IMR-90 (cell line): ENCODE data around the gene DCC. TPM values are rescaled to one million over a fixed set of nuclear protein-coding genes. Genes with fewer than 3 reads are reported as not detected.

Source experiments
- ATAC-seq: fragments of 200-7000 bp; cut with Tn5 transposase; 2 replicates; pipeline ENCODE4 v1.9.1; 2020; ENCODE audit warnings: low read depth, mild to moderate bottlenecking, moderate library complexity
- BruUV-seq: library from RNA; stranded (reverse); fragments of 400-500 nt; replicated peaks from 2 replicates; lab custom pipeline; 2021; lab: Mats Ljungman, UMichigan
- CTCF ChIA-PET: fragments of 300-600 bp; formaldehyde crosslinking; extraction: SDS; loops from one replicate; lab custom pipeline; 2021; ENCODE audit warnings: antibody characterized with exemption; lab: Yijun Ruan, JAX
- POLR2A ChIA-PET: fragments of 300-600 bp; sonication (Branson Sonifier 250); formaldehyde crosslinking; loops from one replicate; lab custom pipeline; 2022; ENCODE audit warnings: antibody characterized with exemption; ENCODE audit not compliant: unreplicated experiment; lab: Charles Lee
- DNase-seq: peaks from one replicate; pipeline ENCODE4 v3.0.0; 2013
- H2AFZ ChIP-seq: replicated peaks from 2 replicates; pipeline ENCODE3; 2013; ENCODE audit warnings: low read length, mild to moderate bottlenecking; ENCODE audit not compliant: poor library complexity
- H2AK5ac ChIP-seq: 2 replicates; pipeline ENCODE4 v1.6.1; 2013; ENCODE audit warnings: low read depth, low read length, inconsistent platforms
- H2AK9ac ChIP-seq: replicated peaks from 2 replicates; pipeline ENCODE3; 2013; ENCODE audit warnings: mild to moderate bottlenecking, low read depth, low read length, moderate library complexity; ENCODE audit not compliant: poor library complexity
- H2BK120ac ChIP-seq: 2 replicates; pipeline ENCODE4 v1.6.1; 2013; ENCODE audit warnings: low read depth, low read length, inconsistent platforms
- H2BK15ac ChIP-seq: 3 replicates; pipeline ENCODE4 v1.6.1; 2013; ENCODE audit warnings: low read depth, low read length, inconsistent platforms
- H2BK20ac ChIP-seq: 2 replicates; pipeline ENCODE4 v1.6.1; 2013; ENCODE audit warnings: low read depth, mild to moderate bottlenecking, inconsistent platforms, low read length, moderate library complexity
- H2BK5ac ChIP-seq: 2 replicates; pipeline ENCODE4 v1.6.1; 2013; ENCODE audit warnings: mild to moderate bottlenecking, low read depth, low read length, inconsistent platforms; ENCODE audit not compliant: poor library complexity, severe bottlenecking
- H3K14ac ChIP-seq: replicated peaks from 2 replicates; pipeline ENCODE4 v1.6.1; 2013; ENCODE audit warnings: low read depth, low read length, inconsistent platforms
- H3K18ac ChIP-seq: 2 replicates; pipeline ENCODE4 v1.6.1; 2013; ENCODE audit warnings: low read depth, low read length, control low read depth
- H3K23ac ChIP-seq: 2 replicates; pipeline ENCODE4 v1.6.1; 2013; ENCODE audit warnings: low read depth, low read length, inconsistent platforms
- H3K27ac ChIP-seq: 2 replicates; pipeline ENCODE4 v1.5.1; 2013; ENCODE audit warnings: mild to moderate bottlenecking, control low read depth, low read length; ENCODE audit not compliant: insufficient read depth
- H3K27me3 ChIP-seq: 2 replicates; pipeline ENCODE4 v1.6.1; 2013; ENCODE audit warnings: low read length; ENCODE audit not compliant: control insufficient read depth, insufficient read depth
- H3K36me3 ChIP-seq: 2 replicates; pipeline ENCODE4 v1.6.1; 2013; ENCODE audit warnings: low read length, mixed read lengths; ENCODE audit not compliant: control insufficient read depth, insufficient read depth
- H3K4ac ChIP-seq: 2 replicates; pipeline ENCODE4 v1.6.1; 2013; ENCODE audit warnings: low read depth, low read length, inconsistent platforms
- H3K4me1 ChIP-seq: 2 replicates; pipeline ENCODE4 v1.6.1; 2013; ENCODE audit warnings: low read length, mixed read lengths; ENCODE audit not compliant: control insufficient read depth, insufficient read depth
- H3K4me2 ChIP-seq: 2 replicates; pipeline ENCODE4 v1.6.1; 2013; ENCODE audit warnings: low read depth, mild to moderate bottlenecking, control low read depth, low read length, moderate library complexity
- H3K4me3 ChIP-seq: 2 replicates; pipeline ENCODE4 v1.5.1; 2013; ENCODE audit warnings: low read depth, mild to moderate bottlenecking, control low read depth, low read length, moderate library complexity; ENCODE audit not compliant: insufficient read depth
- H3K56ac ChIP-seq: 2 replicates; pipeline ENCODE4 v1.6.1; 2013; ENCODE audit warnings: low read length, inconsistent platforms; ENCODE audit not compliant: insufficient read depth; ENCODE audit errors: extremely low read depth
- H3K79me1 ChIP-seq, 2 experiments: 2 replicates each; pipeline ENCODE4 v1.6.1; 2013; ENCODE audit warnings: low read length in 2 of 2, inconsistent platforms in 1 of 2, low read depth in 1 of 2
- H3K9ac ChIP-seq: 2 replicates; pipeline ENCODE4 v1.6.1; 2013; ENCODE audit warnings: low read depth, low read length, control low read depth
- H3K9me1 ChIP-seq: 2 replicates; pipeline ENCODE4 v1.6.1; 2013; ENCODE audit warnings: low read length, inconsistent platforms; ENCODE audit not compliant: insufficient read depth
- H3K9me3 ChIP-seq: 2 replicates; pipeline ENCODE4 v1.6.1; 2013; ENCODE audit warnings: low read length; ENCODE audit not compliant: control insufficient read depth, insufficient read depth
- H4K20me1 ChIP-seq: 2 replicates; pipeline ENCODE4 v1.6.1; 2013; ENCODE audit warnings: low read length, inconsistent platforms; ENCODE audit not compliant: insufficient read depth
- H4K5ac ChIP-seq: 2 replicates; pipeline ENCODE4 v1.6.1; 2013; ENCODE audit warnings: mild to moderate bottlenecking, low read depth, low read length, control low read depth
- H4K8ac ChIP-seq, 2 experiments: 2 replicates each; pipeline ENCODE4 v1.6.1; 2013; ENCODE audit warnings: low read depth in 2 of 2, low read length in 2 of 2, control low read depth in 1 of 2, inconsistent platforms in 1 of 2
- H4K91ac ChIP-seq: 2 replicates; pipeline ENCODE4 v1.6.1; 2013; ENCODE audit warnings: low read depth, low read length, inconsistent platforms; ENCODE audit not compliant: insufficient read depth
- BHLHE40 ChIP-seq: fragments of 150-350 bp; IDR thresholded peaks from 2 replicates; pipeline ENCODE4 v1.6.1; 2016; ENCODE audit warnings: mild to moderate bottlenecking, low read depth, low read length
- CEBPB ChIP-seq: IDR thresholded peaks from 2 replicates; pipeline ENCODE4 v1.6.1; 2012; ENCODE audit warnings: low read depth, low read length, improper control_type of control experiment
- CHD1 ChIP-seq: IDR thresholded peaks from 2 replicates; pipeline ENCODE4 v1.6.1; 2012; ENCODE audit warnings: low read depth, low read length, improper control_type of control experiment
- MAFK ChIP-seq: IDR thresholded peaks from 2 replicates; pipeline ENCODE4 v1.6.1; 2012; ENCODE audit warnings: low read depth, low read length, improper control_type of control experiment
- MXI1 ChIP-seq: IDR thresholded peaks from 2 replicates; pipeline ENCODE4 v1.6.1; 2012; ENCODE audit warnings: low read depth, mild to moderate bottlenecking, low read length, moderate library complexity, borderline replicate concordance
- NFE2L2 ChIP-seq: fragments of 150-350 bp; IDR thresholded peaks from 2 replicates; pipeline ENCODE4 v1.6.1; 2016; ENCODE audit warnings: low read depth, mild to moderate bottlenecking, low read length
- POLR2A ChIP-seq: IDR thresholded peaks from 2 replicates; pipeline ENCODE4 v1.6.1; 2012; ENCODE audit warnings: mild to moderate bottlenecking, low read depth, low read length
- RAD21 ChIP-seq: IDR thresholded peaks from 2 replicates; pipeline ENCODE4 v1.6.1; 2012; ENCODE audit warnings: low read length, improper control_type of control experiment
- RCOR1 ChIP-seq: IDR thresholded peaks from 2 replicates; pipeline ENCODE4 v1.6.1; 2012; ENCODE audit warnings: mild to moderate bottlenecking, low read length, improper control_type of control experiment; ENCODE audit not compliant: insufficient replicate concordance
- RFX5 ChIP-seq: IDR thresholded peaks from 2 replicates; pipeline ENCODE4 v1.8.0; 2012; ENCODE audit warnings: low read depth, mild to moderate bottlenecking, low read length, moderate library complexity
- SMC3 ChIP-seq: fragments of 150-350 bp; IDR thresholded peaks from 2 replicates; pipeline ENCODE4 v1.6.1; 2016; ENCODE audit warnings: low read depth, mild to moderate bottlenecking, antibody characterized with exemption, low read length, moderate library complexity
- USF2 ChIP-seq: fragments of 150-350 bp; IDR thresholded peaks from 2 replicates; pipeline ENCODE4 v1.6.1; 2017; ENCODE audit warnings: mild to moderate bottlenecking, antibody characterized with exemption, low read length, low read depth
- WGBS, 2 experiments: methylation state at CpG; one replicate each; pipeline versions ENCODE4 v1.1.5 to v1.1.7; 2013; ENCODE audit warnings: missing lambda C conversion rate in 2 of 2; ENCODE audit not compliant: insufficient read length in 1 of 2; ENCODE audit errors: extremely low coverage in 2 of 2; 5-methylcytosine and 5-hydroxymethylcytosine counted together
- dilution Hi-C: fragments of 300-500 bp; cut with HindIII; formaldehyde crosslinking; loops from one replicate; pipeline ENCODE4 v1.14.3; 2018; ENCODE audit warnings: low sequenced_read_pairs; ENCODE audit not compliant: unreplicated experiment
- in situ Hi-C: fragments of 300-500 bp; cut with MboI; formaldehyde crosslinking; loops from 3 replicates; pipeline ENCODE4 v1.14.3; 2019; ENCODE audit warnings: low sequenced_read_pairs, inconsistent platforms, mixed read lengths
- intact Hi-C: fragments of 100-400 bp; cut with micrococcal nuclease; formaldehyde crosslinking; loops from 2 replicates; pipeline ENCODE4 v1.10.0; 2022
- polyA plus RNA-seq, 3 experiments: library from polyadenylated mRNA; depleted of rRNA; stranded (reverse); fragments of >200 nt; gene quantifications; 2 replicates each; pipeline ENCODE4 v1.2.3, GENCODE V29; 2012; ENCODE audit warnings: low replicate concordance in 1 of 3
- total RNA-seq: library from RNA; depleted of rRNA; stranded (reverse); fragments of >200 nt; gene quantifications from 2 replicates; pipeline ENCODE4 v1.2.3, GENCODE V29; 2012
- TF ChIP-seq, protein P1 (sequence below): fragments of 150-350 bp; IDR thresholded peaks from 2 replicates; pipeline ENCODE4 v1.6.1; 2016; ENCODE audit warnings: low read depth, mild to moderate bottlenecking, low read length, moderate library complexity, borderline replicate concordance
- TF ChIP-seq, protein P2 (sequence below): conservative IDR thresholded peaks from 2 replicates; pipeline ENCODE4 v1.5.1; 2012; ENCODE audit warnings: mild to moderate bottlenecking, low read depth, low read length, improper control_type of control experiment

Gene DCC
- total and polyA plus RNA-seq, 2 of the 4 experiments (the other 2 are of a cell fraction) = 0.31 to 0.54 TPM

DNA sequence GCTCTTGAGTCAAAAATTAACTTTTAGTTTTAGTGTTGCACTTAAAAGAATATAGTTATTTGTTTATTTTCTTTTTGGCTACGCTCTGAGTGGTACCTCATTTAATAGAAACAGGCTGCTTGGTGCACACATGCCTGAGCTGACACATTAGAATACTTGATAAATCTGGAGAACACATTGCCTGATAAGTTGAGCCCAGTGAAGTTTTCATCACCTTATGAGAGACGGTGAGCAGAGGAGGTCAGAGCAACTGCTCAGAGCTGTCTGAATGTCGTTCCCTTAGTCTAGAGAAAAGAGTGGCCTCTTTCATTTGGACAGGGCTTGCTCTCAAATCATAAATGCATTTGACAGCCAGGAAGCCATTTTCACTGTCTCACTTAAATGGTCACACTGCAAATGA is 1168.5 kb downstream of the DCC start:
- Histone ChIP-seq H3K56ac (no peak overlapping the region), H2AFZ (no peak overlapping the region), H4K5ac (no peak overlapping the region), H3K4me3 (no peak overlapping the region), H3K23ac (no peak overlapping the region), H3K4ac (no peak overlapping the region), H2BK5ac (no peak overlapping the region), H4K8ac (no peak overlapping the region), H4K20me1 (no peaks in the 10 kb centered on the region), H3K79me1 (no peaks in the 10 kb centered on the region), H2AK9ac (no peak overlapping the region), H3K14ac (no peak overlapping the region), H2BK120ac (no peak overlapping the region), H4K91ac (no peak overlapping the region), H3K18ac (no peak overlapping the region), H2AK5ac (no peak overlapping the region), H3K4me2 (no peak overlapping the region), H3K27ac (no peak overlapping the region), H3K9ac (no peak overlapping the region), H3K9me1 (no peaks in the 10 kb centered on the region), H2BK15ac (no peak overlapping the region), H3K9me3 (peaks cover 4% of the 10 kb centered on the region; the same call in 1 of the 2 replicates), H3K4me1 (no peaks in the 10 kb centered on the region), H3K27me3 (no peaks in the 10 kb centered on the region), H2BK20ac (no peak overlapping the region), H3K36me3 (no peaks in the 10 kb centered on the region)
- no CpG with 5 or more reads among the region's 3 CpGs for WGBS, 2 experiments
- in situ Hi-C loops (no loop called here), dilution Hi-C loops (no loop called here), intact Hi-C loops (no loop called here)
- POLR2A ChIA-PET = no interaction called here
- DNase-seq (no peak), ATAC-seq (no peak)
- no TSS peak for BruUV-seq
- TF ChIP-seq CHD1 (no peak), SMC3 (no peak), MXI1 (no peak), NFE2L2 (no peak), RAD21 (no peak), RCOR1 (no peak), CEBPB (no peak), POLR2A (no peak), MAFK (no peak), RFX5 (no peak), BHLHE40 (no peak), USF2 (no peak)
- TF ChIP-seq, protein P1, sequence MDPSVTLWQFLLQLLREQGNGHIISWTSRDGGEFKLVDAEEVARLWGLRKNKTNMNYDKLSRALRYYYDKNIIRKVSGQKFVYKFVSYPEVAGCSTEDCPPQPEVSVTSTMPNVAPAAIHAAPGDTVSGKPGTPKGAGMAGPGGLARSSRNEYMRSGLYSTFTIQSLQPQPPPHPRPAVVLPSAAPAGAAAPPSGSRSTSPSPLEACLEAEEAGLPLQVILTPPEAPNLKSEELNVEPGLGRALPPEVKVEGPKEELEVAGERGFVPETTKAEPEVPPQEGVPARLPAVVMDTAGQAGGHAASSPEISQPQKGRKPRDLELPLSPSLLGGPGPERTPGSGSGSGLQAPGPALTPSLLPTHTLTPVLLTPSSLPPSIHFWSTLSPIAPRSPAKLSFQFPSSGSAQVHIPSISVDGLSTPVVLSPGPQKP = no peak
- TF ChIP-seq, protein P2, sequence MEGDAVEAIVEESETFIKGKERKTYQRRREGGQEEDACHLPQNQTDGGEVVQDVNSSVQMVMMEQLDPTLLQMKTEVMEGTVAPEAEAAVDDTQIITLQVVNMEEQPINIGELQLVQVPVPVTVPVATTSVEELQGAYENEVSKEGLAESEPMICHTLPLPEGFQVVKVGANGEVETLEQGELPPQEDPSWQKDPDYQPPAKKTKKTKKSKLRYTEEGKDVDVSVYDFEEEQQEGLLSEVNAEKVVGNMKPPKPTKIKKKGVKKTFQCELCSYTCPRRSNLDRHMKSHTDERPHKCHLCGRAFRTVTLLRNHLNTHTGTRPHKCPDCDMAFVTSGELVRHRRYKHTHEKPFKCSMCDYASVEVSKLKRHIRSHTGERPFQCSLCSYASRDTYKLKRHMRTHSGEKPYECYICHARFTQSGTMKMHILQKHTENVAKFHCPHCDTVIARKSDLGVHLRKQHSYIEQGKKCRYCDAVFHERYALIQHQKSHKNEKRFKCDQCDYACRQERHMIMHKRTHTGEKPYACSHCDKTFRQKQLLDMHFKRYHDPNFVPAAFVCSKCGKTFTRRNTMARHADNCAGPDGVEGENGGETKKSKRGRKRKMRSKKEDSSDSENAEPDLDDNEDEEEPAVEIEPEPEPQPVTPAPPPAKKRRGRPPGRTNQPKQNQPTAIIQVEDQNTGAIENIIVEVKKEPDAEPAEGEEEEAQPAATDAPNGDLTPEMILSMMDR = no peak
- CTCF ChIA-PET = no interaction called here
